HG03432 (cell line): Measurements from ENCODE around the gene IL36B.

ENCODE experiments used
- ATAC-seq: cut with Tn5 transposase; IDR thresholded peaks from one replicate; pipeline ENCODE4 v1.9.1; 2021; ENCODE audit warnings: mild to moderate bottlenecking, moderate library complexity; ENCODE audit not compliant: unreplicated experiment

The IL36B gene

GRCh38 chr2:113057117-113057516 lies 4.5 kb upstream of the IL36B start:
- no peak for ATAC-seq

GRCh38 chr2:113056521-113056920 lies 3.9 kb upstream of the IL36B start:
- ATAC-seq, result no peak

- ATAC-seq, result no peak
Measured at GRCh38 chr2:113054066-113054465, 1.4 kb upstream of the IL36B start.

- no peak for ATAC-seq
Measured at GRCh38 chr2:113053666-113054065, 999 bp upstream of the IL36B start.

- no peak for ATAC-seq
Measured at GRCh38 chr2:113050921-113051895, 1.5 kb downstream of the IL36B start.

GRCh38 chr2:113046465-113046864 lies 6.2 kb downstream of the IL36B start:
- no peak for ATAC-seq

GRCh38 chr2:113041871-113042270 lies 10.8 kb downstream of the IL36B start:
- no peak for ATAC-seq

GRCh38 chr2:113039719-113040118 lies 12.9 kb downstream of the IL36B start:
- no peak for ATAC-seq

- no peak for ATAC-seq
Measured at GRCh38 chr2:113039158-113039557, 13.5 kb downstream of the IL36B start.

- no peak for ATAC-seq
Measured at GRCh38 chr2:113038291-113038690, 14.4 kb downstream of the IL36B start.

- no peak for ATAC-seq
Measured at GRCh38 chr2:113036763-113037162, 15.9 kb downstream of the IL36B start.

GRCh38 chr2:113034016-113034415 lies 18.7 kb downstream of the IL36B start:
- ATAC-seq, result no peak

GRCh38 chr2:113032737-113033136 lies 19.9 kb downstream of the IL36B start:
- no peak for ATAC-seq

- ATAC-seq, result no peak
Measured at GRCh38 chr2:113028112-113028511, 24.6 kb downstream of the IL36B start.

- ATAC-seq, result no peak
Measured at GRCh38 chr2:113027691-113028090, 25.0 kb downstream of the IL36B start.

- no peak for ATAC-seq
Measured at GRCh38 chr2:113025737-113026136, 26.9 kb downstream of the IL36B start.

GRCh38 chr2:113024764-113025163 lies 27.9 kb downstream of the IL36B start:
- no peak for ATAC-seq

GRCh38 chr2:113021312-113021711 lies 31.4 kb downstream of the IL36B start:
- ATAC-seq, result no peak

- no peak for ATAC-seq
Measured at GRCh38 chr2:113018509-113018908, 34.2 kb downstream of the IL36B start.

GRCh38 chr2:113015655-113016054 lies 37.0 kb downstream of the IL36B start:
- no peak for ATAC-seq

GRCh38 chr2:113015042-113015441 lies 37.6 kb downstream of the IL36B start:
- ATAC-seq, result no peak

- no peak for ATAC-seq
Measured at GRCh38 chr2:113014067-113014466, 38.6 kb downstream of the IL36B start.

- no peak for ATAC-seq
Measured at GRCh38 chr2:113013336-113013661, 39.4 kb downstream of the IL36B start.
